PFSK-1 (cell line): ENCODE results near the gene MMEL1.

Experiments
- FOXP2 ChIP-seq: optimal IDR thresholded peaks from 2 replicates; pipeline ENCODE3; 2011; ENCODE audit warnings: borderline replicate concordance, control low read depth, inconsistent platforms; ENCODE audit not compliant: insufficient read depth; ENCODE audit errors: extremely low read length, extremely low read depth
- POLR2AphosphoS5 ChIP-seq: IDR thresholded peaks from 2 replicates; pipeline ENCODE4 v1.6.1; 2012; ENCODE audit warnings: low read depth, mild to moderate bottlenecking, control low read depth, low read length, moderate library complexity
- SIN3A ChIP-seq: IDR thresholded peaks from 2 replicates; pipeline ENCODE4 v1.6.1; 2012; ENCODE audit warnings: mild to moderate bottlenecking, low read length, moderate library complexity, borderline replicate concordance; ENCODE audit not compliant: insufficient read depth
- TF ChIP-seq, protein P1 (sequence below), 2 experiments: IDR thresholded peaks; 2 replicates each; pipeline versions ENCODE4 v1.6.1 to v1.8.0; 2011 to 2012; ENCODE audit warnings: low read depth in 2 of 2, low read length in 2 of 2, control low read depth in 1 of 2, inconsistent platforms in 1 of 2, mild to moderate bottlenecking in 1 of 2, moderate library complexity in 1 of 2; ENCODE audit not compliant: insufficient read depth in 1 of 2

DNA sequence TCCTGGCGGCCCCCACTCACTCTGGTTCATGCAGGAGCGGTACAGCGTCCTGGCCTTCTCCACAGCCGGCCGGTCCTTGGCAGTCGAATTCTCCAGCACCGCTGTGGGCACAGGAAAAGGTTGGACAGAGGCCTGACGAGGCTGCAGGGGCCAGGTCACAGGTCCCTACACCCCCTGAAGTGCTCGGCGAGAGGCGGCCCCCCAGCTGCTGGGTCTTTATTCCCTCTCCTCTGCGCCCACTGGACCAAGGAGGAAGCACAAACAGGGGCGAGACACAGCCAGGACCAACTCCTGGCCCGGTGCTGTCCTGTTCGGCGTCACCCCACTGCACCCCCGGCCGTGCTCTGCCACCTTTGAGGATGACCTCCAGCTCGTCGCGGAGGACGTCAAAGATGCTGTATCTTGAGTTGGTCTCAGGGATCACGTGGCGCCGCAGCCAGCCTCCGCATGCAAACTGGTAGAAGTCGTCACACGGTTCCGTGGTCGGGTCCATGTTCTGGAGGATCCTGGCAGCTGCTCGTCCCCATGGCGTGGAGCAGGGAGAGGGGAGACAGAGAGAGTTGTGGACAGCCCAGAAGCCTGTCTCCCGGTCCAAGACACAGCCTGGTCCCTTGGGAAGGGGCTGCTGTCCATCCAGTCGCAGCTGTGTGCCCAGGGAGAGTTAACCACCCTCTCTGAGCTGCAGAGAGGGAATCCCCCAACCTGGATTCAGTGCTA is 23.3 kb downstream of the MMEL1 start:
- TF ChIP-seq POLR2AphosphoS5, result no peak
- TF ChIP-seq FOXP2, result no peak
- TF ChIP-seq, protein P1, sequence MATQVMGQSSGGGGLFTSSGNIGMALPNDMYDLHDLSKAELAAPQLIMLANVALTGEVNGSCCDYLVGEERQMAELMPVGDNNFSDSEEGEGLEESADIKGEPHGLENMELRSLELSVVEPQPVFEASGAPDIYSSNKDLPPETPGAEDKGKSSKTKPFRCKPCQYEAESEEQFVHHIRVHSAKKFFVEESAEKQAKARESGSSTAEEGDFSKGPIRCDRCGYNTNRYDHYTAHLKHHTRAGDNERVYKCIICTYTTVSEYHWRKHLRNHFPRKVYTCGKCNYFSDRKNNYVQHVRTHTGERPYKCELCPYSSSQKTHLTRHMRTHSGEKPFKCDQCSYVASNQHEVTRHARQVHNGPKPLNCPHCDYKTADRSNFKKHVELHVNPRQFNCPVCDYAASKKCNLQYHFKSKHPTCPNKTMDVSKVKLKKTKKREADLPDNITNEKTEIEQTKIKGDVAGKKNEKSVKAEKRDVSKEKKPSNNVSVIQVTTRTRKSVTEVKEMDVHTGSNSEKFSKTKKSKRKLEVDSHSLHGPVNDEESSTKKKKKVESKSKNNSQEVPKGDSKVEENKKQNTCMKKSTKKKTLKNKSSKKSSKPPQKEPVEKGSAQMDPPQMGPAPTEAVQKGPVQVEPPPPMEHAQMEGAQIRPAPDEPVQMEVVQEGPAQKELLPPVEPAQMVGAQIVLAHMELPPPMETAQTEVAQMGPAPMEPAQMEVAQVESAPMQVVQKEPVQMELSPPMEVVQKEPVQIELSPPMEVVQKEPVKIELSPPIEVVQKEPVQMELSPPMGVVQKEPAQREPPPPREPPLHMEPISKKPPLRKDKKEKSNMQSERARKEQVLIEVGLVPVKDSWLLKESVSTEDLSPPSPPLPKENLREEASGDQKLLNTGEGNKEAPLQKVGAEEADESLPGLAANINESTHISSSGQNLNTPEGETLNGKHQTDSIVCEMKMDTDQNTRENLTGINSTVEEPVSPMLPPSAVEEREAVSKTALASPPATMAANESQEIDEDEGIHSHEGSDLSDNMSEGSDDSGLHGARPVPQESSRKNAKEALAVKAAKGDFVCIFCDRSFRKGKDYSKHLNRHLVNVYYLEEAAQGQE (IDR thresholded peaks at IDR 0.05; ENCODE audit: insufficient read depth in 1 of 2, low read depth in 2 of 2, low read length in 2 of 2), result no peak
- TF ChIP-seq SIN3A, result no peak
